Stimulated activated CD4-positive, alpha-beta T cell treated with anti-CD3 and anti-CD28 coated beads, TNF-alpha, amount 100 ng/mL, for 24 hours (primary cell): Measurements from ENCODE around the gene EPHB4.

ENCODE experiments used
- DNase-seq, 3 experiments: peaks; one replicate each; pipeline ENCODE4 v3.0.0-alpha.2; 2020; ENCODE audit warnings: low read depth in 3 of 3

Gene EPHB4

DNA sequence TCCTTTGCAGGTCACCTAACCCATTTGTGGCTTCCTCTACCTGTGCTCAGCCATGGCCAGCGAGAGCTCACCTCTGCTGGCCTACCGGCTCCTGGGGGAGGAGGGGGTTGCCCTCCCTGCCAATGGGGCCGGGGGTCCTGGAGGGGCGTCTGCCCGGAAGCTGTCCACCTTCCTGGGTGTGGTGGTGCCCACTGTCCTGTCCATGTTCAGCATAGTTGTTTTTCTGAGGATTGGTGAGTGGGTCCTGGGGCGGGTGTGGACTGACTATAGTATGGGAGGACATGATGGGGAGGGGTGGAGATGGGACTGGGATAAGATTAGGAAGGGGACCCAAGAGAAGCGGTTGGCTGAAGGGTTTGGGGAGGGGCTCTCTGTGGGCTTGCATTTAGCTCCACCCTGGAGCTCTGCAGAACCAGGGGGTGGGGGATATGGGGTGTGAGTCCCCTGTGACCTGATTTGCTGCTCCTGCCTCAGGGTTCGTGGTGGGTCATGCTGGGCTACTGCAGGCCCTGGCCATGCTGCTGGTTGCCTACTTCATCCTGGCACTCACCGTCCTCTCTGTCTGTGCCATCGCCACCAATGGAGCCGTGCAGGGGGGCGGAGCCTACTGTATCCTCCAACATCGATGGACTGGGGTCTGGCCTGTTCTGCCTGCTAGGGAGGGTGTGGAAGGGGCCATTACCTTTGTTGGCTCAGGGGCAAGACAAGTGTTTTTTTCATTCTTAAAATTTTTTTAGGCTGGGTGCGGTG, 27.0 kb upstream of the EPHB4 start:
- no peak for DNase-seq

DNA sequence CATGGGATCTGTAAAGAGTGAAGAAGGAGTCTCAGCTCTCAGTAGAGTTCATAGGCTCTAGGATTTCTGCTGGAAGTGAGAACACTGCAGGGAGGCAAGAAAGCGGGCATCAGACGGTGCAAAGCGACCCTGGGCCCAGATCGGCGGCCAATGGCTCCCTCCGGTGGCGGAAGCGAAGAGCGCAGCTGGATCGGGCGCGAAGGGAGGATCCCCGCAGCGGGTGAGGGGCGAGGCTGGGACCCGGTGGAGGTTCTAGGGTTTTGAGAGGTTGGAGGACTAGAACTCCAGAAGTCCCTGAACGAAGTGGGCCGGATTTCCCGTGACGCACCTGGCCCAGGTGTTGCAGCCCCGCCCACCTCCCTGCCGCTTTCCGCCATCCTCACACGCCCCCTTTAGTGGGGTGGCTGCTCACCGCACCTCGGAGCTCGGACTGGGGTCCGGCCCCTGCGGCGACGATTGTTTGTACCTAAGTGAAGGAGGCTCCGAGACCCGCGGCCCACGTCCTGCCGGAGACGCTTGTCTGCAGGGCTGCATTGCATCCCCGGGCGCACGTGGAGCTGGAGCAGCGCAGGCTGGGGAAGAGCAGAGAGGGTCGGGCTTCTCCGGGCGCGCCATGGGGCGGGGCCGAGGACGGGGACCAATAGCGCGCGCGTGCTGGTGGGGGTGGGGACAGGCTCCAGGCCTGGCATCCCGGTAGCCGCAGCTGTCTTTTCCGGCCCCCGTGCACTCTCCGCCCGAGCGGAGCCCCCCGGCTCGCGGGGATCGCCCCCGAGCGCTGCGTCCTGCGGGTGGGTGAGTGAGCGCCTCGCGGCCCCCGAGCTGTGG, 24.9 kb upstream of the EPHB4 start, which contains the start of gene SLC12A9:
Gene SLC12A9, plus strand, starts transcription at position 666 of the 825 bp plus-strand sequence. CDS start 1,485 bp downstream, outside the sequence.
- DNase-seq = peak; percentile 73 to 90 (median 74)

DNA sequence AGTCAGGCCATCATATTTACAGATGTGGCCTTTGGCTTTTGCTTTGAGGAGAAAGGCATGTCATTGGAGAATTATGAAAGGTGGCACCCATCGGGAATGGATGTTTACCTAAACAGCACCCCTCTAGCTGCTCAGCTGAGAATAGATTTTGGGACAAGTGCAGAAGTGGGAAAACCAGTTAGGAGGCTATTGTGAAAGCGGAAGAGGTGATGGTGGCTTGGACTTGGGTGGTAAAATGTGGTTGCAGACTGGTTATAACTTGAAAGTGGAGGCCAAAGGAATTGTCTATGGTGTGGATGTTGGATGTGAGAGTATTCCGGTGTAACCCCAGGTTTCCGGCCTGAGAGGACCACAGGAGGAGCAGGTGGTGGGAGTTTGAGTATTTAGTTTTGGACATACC, 20.0 kb upstream of the EPHB4 start:
- no peak for DNase-seq

DNA sequence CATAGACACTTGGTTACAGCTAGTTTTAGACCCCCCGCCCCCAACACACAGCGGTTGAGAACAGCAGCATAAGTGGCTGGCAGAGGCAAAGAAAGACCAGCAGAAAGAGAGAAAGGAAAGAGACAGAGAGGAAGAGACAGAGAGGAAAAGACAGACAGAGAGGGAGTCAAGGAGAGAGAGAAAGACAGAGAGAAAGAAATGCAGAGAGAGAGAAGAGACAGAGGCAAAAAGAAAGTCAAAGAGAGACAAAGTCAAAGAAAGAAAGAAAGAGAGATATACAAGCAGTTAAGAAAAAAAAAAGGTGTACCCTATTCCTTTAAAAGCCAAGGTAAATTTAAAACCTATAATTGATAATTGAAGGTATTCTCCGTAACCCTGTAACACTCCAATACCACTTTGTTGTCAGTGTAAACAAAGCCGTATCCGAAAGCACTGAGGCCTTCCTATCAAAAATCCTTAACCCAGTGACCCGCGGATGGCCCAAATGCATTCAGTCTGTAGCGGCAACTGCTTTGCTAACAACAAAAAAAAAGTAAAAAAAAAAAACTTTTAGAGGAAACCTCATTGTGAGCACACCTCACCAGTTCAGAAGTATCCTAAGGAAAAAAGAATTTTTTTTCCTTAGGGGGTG, 13.3 kb upstream of the EPHB4 start:
- no peak for DNase-seq

DNA sequence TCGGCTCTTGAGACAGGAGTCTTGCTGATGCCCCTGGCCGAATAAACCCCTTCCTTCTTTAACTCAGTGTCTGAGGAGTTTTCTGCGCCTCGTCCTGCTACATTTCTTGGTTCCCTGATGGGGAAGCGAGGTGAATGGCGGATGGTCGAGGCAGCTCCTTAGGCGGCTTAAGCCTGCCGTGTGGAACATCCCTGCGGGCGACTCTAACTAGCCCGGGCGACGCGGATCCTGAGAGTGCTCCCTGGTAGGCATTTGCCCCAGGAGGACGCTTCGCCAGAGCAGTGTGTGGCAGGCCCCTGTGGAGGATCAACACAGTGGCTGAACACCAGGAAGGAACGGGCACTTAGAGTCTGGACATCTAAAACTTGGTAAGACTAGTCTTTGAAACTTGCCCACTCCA, 12.0 kb upstream of the EPHB4 start:
- DNase-seq = no peak

DNA sequence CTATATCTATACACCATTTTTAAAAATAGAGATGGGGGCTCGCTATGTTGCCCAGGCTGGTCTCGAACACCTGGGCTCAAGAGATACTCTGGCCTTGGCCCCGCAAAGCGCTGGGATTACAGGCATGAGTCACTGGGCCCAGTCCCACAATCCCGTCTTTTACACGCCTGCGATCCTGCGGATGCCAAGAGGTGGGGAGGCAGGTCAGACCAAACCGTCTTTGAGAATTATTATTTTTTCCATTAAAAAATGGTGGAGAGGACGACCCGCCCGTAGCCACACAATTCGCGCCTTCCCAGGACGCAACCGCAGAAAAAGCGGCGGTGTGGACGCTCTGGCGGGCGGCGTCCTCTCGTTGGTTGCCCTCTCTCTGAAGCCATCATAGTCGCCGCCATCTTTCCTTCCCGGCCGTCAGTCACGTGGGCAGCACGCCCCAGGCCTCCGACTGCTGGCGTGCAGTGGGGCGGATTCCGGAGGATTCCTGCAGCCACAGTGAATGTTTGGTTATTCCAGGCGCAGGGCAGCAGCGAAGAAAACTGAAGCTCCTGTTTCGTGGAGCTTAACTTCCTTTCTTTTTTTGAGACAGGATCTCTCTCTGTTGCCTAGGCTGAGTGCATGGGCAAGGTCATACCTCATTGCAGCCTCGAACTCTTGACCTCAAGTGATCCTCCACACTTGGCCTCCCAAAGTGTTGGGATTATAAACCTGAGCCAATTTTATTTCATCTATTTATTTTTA, 9.9 kb upstream of the EPHB4 start:
- peak; percentile 64 to 80 (median 64) for DNase-seq

DNA sequence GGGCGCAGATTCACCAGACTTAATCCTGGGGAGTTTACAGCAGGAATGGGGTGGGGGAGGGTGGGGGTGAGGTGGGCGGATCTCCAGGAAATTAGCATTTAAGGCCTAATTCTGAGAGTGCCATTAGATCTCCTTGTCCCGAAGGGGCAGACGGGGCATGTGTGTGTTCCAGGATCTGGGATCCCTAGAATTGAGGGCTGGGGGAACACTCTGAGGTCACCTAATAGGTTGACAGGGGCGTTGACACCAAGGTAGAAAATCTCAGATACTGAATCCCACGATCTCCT, 9.4 kb upstream of the EPHB4 start:
- DNase-seq = no peak

DNA sequence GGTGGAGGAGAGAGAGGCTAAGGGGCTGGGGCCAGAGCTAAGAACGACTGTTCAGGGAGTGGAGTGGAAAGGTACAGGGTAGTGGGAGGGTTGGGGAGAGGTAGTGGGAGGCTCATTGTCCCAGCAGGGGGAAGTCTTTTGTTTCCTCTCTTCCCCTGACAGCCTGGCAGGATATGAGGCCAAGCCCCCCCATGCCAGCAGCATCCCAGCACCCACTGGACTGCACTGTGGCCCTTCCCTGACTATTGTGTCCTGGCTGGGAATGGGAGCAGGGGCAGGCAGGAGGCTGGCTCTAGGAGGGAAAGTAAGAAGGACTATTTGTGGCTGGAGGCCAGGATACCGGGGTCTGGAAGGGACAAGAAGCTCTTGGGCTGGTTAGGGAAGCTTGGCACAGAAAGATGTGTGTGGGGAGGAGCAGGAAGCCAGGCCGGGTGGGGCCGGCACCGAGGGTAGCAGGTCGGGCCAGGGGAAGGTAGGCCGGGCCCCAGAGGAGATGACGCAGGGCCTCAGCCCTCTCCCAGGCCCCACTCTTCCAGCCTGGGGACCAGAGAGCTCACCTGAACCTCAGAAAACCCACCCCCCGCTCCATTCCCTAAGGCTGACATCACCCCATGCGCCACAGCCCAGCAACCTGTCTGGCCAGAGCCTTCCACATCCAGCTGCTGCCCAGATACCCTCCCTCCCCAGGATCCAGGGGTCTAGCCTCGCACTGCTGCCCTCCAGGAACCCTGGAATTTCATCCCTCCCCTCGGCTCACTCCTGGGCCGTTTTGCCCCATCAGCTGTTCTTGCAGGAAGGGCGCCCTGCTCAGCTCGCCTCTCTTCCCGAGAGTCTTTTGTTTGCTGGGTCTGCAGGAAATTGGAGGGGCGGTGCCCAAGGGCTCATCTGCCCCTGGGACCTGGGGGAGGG, 8.8 kb upstream of the EPHB4 start:
- DNase-seq = no peak

DNA sequence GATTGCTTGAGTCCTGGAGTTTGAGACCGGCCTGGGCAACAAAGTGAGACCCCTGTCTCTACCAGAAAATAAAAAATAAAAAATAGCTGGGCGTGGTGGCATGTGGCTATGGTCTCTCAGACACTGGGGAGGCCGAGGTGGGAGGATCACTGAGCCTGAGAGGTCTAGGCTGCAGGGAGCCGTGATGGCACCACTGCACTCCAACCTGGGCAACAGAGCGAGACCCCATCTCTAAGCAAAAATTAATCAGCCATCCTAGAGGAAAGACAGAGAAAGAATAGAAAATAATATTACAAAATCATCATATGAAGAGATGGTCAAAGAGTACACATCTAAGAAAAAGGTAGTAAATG, 4.9 kb upstream of the EPHB4 start:
- DNase-seq = no peak

DNA sequence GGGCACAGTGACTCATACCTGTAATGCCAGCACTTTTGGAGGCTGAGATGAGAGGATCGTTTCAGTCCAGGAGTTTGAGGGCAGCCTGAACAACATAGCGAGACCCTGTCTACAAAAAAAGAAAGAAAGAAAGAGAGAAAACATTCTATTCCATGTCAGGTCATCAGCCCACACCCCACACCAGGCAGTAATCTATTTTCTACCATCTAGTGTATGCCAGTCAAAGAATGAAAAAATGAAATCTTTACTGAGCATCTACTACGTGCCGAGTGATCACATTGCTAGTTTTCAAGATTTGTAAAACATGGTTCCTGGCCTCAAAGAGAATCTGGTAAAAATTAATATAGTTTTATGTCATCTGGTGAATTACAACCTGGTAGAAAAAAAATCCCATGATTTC, 3.1 kb upstream of the EPHB4 start:
- no peak for DNase-seq

DNA sequence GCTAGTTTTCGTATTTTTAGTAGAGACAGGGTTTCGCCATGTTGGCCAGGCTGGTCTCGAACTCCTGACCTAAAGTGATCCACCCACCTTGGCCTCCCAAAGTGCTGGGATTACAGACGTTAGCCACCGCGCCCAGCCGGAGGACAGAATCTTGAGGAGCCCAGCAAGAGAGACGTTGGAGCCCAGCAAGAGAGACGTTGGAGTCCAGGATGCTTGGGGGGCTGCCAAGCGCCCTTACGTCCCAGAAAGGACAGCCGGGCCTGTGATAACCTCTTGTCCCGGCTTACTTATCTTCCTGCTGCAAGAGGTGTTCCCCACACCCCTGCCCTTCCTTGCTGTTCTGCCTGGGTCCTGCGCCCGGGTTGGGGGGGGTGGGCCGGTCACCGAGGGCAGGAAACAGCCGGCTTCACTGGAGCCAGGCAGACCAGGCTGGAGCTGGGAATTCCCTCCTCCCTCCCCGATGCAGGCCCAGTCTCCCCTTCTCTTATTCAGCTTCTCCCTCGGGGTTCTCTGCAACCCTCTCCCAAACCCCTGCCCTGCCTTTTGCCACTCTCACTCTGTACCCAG, 1.9 kb upstream of the EPHB4 start:
- DNase-seq = no peak

DNA sequence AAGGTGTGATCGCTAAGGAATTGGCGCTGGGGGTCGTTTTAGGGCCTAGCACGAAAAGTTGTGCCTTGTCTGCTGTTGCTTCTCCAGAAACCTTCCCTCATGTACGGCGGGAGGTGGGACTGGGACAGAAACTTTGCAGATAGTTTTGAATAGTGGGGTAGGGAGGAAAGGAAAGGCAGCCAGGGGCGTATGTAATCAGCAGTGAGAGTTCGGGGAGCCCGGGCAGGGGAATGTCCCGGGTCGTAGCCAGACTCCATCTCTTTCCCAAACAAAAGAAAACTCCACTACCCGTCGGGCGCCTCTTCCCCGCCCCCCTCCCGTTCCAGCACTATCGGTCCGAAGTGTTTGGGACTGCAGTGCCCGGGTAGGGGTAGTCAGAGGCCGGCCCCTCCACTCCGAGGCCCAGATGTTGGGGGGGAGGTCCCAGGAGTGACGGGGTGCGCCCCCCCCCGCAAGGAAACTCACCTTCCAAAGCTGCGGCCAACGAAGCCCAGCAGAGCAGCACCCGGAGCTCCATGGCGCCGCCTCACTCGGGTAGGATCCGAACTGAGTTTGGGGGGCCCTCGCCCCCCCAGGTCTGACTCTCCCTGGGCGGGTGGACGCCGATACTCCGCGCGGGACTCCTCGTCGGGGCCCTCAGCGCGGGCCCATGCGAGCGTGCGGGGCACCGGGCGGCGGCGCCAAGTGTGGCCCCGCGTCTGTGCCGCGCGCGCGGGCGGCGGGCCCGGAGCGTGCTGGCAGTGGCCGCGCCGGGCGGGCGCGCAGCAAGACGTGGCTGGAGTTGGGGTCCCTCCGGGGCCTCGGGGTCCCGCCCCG, 601 bp downstream of the EPHB4 start:
- DNase-seq = no peak

DNA sequence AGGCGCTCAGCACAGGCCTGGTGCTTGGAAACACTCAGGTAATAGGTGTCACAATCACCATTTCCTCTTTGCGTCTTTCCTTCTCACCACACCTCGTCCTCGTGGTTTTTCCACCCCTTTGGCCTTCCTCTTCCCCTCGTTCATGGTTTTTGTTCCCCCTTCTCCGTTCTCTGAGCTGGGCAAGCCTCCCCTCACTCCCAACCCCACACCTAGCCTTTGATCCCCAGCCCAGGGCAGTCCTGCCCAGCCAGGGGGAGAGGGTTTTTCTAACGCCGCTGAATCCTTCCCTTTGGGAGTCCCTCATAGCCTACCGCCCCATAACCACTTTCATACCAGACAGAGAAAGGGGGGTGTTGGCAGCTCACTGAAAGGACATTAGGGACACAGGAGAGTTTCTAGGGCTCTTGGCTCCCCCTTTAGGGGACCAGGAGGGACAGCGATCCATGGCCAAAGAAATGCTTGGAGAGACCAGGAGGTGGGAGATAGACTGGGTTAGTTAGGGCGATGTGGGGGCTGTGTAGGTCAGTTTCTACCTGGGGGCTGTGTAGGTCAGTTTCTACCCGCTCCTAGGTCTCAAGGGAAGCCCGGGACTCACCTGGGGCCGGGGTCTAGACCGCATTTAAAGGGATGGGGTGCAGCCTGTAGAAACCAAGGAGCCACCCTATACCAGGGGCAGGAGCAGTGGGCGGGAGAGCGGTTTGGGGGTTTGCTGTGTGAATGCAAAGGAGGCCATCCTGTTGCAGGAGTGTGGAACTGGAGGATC, 1.4 kb downstream of the EPHB4 start:
- no peak for DNase-seq

DNA sequence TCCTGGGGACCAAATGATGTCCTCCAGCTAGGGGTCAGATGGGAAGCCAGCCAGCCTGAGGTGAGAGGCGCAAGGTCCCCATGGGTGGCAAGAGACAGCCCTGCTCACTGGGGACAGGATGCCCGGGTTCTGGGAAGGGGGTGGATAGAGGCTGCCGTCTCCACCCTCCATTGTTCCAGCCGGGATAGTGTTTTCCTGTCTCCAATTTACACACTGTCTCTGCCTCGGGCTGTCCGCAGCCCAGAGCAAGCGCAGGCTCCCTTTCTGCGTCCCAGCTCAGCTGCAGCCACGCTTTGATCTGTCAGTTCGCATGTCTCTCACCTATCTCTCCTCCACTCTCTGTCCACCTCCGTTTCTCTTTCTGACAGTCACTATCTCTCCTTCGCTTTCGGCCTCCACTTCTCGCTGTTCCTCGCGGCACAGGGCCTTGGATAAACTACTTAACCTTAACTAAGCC, 2.1 kb downstream of the EPHB4 start:
- DNase-seq = no peak

DNA sequence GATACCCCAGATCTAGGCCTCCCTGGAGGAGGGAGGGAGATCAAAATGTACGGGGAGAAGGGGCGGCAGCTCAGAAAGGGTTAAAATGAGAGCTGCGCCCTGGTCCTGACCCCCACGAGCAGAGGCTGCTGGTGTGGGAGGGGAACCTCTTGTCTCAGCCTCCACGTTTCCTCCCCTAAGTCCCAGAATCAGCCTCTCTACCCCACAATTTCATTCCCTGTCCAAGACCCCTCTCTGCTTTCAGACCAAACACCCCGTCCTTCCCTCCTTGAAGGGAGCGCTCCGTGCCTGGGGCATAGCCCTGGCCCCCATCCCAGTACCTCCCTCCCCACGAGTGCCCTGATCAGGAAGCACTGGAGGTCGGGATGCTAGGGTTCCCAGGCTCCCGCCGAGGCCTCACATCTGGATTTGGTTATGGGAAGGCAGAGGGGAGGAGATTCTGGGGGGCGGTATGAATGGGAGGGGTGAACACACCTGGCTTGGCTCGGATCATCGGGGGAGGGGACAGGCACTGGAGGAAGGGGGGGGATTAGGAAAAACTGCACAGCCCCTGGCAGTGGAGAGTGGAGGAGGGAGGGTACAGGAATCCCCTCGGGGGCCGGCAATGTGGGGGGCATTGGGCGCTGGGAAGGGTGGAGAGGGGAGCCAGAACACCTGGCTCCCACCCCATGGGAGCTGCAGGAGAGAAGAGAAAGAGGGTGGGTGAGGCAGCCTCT, 2.7 kb downstream of the EPHB4 start:
- DNase-seq = no peak

DNA sequence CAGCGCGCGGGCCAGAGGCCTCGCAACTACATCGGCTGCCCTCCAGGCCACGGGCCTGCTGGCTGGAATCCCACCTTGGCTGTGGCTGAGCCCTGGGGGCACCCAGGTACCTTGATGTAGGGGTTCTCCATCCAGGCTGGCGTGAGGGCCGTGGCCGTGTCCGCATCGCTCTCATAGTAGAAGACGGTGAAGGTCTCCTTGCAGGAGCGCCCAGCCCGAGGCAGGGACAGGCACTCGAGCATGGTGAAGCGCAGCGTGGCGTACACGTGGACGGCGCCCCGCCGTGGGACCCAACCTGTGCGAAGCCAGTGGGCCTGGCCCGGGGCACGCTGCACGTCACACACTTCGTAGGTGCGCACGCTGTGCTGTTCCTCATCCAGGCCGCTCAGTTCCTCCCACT, 3.8 kb downstream of the EPHB4 start:
- no peak for DNase-seq

DNA sequence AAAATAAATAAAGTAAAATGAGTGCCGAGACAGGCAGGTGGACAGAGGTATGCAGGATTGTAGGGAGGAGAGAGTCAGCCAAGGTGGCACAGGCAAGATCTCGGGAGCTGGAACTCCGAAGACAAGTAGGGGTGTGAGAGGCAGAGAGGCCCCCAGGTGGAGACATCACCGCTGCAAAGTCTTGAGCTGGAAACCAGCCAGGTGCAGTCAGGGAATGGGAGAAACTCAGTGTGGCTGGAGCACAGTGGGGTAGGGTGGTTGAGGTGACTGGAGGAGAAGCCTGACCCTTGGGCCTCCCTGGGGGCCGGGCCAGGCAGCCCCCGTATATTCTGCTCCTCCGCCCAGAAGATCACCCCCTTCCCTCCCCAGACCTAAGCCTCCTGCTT, 4.2 kb downstream of the EPHB4 start:
- DNase-seq = no peak
